Spinal cord (tissue), 10 donors: ENCODE measurements around the gene TRPM3. TPM values are rescaled to one million over a fixed set of nuclear protein-coding genes. Genes with fewer than 3 reads are reported as not detected.

Experiments used
- DNase-seq, 6 donors: peaks; one replicate each; pipeline versions ENCODE4 v3.0.0 to v3.0.0-alpha.2; 2013 to 2015; ENCODE audit warnings: low spot score in 6 of 6, low read depth in 4 of 6
- H3K27ac ChIP-seq: one replicate; pipeline ENCODE4 v1.5.1; 2013; ENCODE audit warnings: low read depth, low read length, control low read depth
- H3K27me3 ChIP-seq: one replicate; pipeline ENCODE4 v1.6.1; 2013; ENCODE audit warnings: low read length; ENCODE audit not compliant: control insufficient read depth, insufficient read depth
- H3K36me3 ChIP-seq: one replicate; pipeline ENCODE4 v1.6.1; 2013; ENCODE audit warnings: low read length; ENCODE audit not compliant: control insufficient read depth, insufficient read depth
- H3K4me1 ChIP-seq: one replicate; pipeline ENCODE4 v1.6.1; 2013; ENCODE audit warnings: low read length; ENCODE audit not compliant: control insufficient read depth, insufficient read depth
- H3K4me3 ChIP-seq: one replicate; pipeline ENCODE4 v1.5.1; 2013; ENCODE audit warnings: low read depth, low read length, control low read depth
- H3K9me3 ChIP-seq: one replicate; pipeline ENCODE4 v1.6.1; 2013; ENCODE audit warnings: low read length; ENCODE audit not compliant: control insufficient read depth, insufficient read depth
- WGBS: methylation state at CpG from one replicate; pipeline ENCODE4 v1.1.5; 2013; ENCODE audit warnings: missing lambda C conversion rate; ENCODE audit not compliant: insufficient coverage; 5-methylcytosine and 5-hydroxymethylcytosine counted together
- polyA plus RNA-seq, 2 donors: library from polyadenylated mRNA; unstranded; fragments of 120-200 nt; gene quantifications; one replicate each; pipeline ENCODE4 v1.2.1, GENCODE V29; 2013; ENCODE audit not compliant: insufficient read length in 2 of 2
- total RNA-seq, 2 donors: library from RNA; depleted of rRNA in 1 of 2; stranded (reverse); fragments of 120-200 nt in 1 of 2; fragments of >200 nt in 1 of 2; gene quantifications; one replicate each; pipeline versions ENCODE4 v1.2.3 to v1.2.4, GENCODE V29; 2013 to 2014
- donor health status: healthy.

Gene TRPM3
- total and polyA plus RNA-seq, 4 donors = 16.7 to 198 (median 37.6) TPM

DNA sequence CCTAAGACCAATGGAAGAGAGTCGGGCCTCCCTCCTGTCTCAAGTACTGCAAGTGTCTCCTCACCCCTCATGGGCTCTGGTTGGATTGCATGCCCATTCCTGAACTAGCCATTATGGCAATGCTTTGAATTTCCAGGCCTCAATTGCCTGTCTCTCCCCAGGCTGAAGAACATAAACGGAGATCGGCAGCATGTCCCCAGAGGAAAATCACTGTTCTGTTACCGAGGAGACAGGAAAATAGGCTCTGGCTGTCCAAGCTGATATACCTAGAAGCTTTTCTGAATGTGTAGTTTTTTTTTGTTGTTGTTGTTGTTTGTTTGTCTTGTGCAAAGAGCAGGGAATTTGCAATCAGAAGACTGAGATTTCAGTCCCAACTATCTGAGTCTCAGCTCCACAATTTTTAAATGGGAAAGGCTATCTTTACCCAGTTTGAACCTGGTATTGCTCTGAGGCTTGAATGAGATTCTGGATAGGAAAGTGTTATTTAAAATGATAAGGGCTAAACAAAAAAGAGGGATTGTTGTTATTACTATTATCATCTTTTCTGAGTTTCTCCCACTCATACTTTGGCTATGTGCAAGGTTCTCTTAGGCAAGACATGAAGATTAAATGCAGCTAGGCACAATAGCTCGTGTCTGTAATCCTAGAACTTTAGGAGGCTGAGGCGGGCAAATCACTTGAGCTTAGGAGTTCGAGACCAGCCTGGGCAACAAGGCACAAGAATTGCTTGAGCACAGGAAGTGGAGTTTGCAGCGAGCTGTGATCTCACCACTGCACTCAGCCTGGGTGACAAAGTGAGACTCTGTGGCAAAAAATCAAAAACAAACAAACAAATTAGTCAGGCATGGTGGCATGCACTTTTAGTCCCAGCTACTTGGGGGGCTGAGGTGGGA is 629.7 kb downstream of the TRPM3 start:
- H3K4me3 ChIP-seq = no peak overlapping the region
- 61% methylated on average over 6 of the region's 8 CpGs for WGBS
- no peak overlapping the region for H3K27ac ChIP-seq
- H3K4me1 ChIP-seq = peaks cover 17% of the 10 kb centered on the region
- no peaks in the 10 kb centered on the region for H3K36me3 ChIP-seq
- peaks cover 2% of the 10 kb centered on the region for H3K27me3 ChIP-seq
- H3K9me3 ChIP-seq = no peaks in the 10 kb centered on the region
- DNase-seq = peak in 1 of 6 donors; percentile 67

DNA sequence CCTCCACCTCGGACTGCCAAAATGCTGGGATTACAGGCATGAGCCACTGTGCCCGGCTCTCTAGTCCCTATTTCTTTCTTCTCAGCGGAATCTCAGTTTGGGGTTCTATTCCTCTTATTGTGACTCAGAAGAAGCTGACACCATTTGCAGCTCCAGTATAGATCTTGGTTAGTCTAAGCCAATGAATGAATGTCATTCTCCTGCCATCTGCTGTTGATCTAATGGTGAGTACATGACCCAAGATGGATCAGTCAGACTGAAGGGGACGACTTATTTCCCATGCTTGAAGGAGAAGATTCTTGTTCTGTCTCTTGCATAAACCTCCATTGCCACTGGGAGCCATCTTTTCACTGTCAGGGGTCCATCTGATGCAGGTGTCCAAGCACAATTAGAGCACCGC is 630.9 kb downstream of the TRPM3 start:
- Histone ChIP-seq H3K27ac (no peak overlapping the region), H3K36me3 (no peaks in the 10 kb centered on the region), H3K9me3 (no peaks in the 10 kb centered on the region), H3K4me3 (no peak overlapping the region), H3K4me1 (peaks cover 17% of the 10 kb centered on the region), H3K27me3 (peaks cover 2% of the 10 kb centered on the region)
- 100% methylated on average over 3 of the region's 5 CpGs for WGBS
- DNase-seq = no peak

DNA sequence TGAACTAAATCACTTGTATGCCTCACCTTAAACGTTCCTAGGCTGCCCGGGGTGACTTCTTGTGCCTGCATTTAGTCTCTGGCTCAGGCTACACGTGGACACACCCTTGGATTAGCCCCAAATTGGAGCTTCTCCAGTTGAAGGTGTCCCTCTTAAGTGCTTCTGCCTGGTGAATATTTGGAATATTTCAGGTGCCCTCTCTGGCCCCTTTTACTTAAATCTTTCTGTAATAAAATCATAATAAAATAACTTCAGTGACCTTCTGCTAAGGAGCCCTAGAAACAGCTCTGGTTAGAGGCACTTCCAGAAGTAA is 632.7 kb downstream of the TRPM3 start:
- Histone ChIP-seq H3K27me3 (no peaks in the 10 kb centered on the region), H3K36me3 (no peaks in the 10 kb centered on the region), H3K27ac (no peak overlapping the region), H3K9me3 (no peaks in the 10 kb centered on the region), H3K4me1 (peaks cover 17% of the 10 kb centered on the region), H3K4me3 (no peak overlapping the region)
- WGBS = no CpG with 5 or more reads among the region's 3 CpGs
- DNase-seq = no peak

DNA sequence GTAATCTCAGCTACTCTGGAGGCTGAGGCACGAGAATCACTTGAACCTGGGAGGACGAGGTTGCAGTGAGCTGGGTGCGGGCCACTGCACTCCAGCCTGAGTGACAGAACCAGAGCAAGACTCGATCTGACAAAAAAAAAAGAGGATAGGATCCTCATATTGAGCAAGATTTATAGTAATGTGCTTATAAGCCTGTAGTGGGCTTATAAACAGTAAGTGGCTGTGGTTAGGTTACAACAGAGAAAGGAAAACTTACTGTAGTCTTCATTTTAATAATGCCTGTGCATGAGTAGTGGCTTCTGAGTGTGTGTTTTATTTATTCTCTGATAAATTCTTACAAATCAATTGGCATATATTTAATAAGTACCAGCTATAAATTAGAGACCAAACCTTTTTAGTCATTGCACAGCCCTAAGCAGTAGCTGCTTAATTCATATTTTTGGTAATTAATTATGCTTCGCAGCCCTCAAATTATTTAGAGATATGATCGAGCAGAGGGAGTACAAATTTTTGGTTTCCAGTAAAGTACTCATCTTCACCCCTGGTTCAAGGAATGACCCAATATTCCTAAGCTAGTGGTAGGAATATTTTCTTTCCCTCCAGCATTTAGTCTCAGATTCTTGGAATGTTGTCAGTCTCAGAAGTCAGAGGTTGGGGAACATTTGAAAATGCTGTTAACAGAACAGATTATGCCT is 633.2 kb downstream of the TRPM3 start:
- DNase-seq = no peak
- Histone ChIP-seq H3K9me3 (no peaks in the 10 kb centered on the region), H3K36me3 (no peaks in the 10 kb centered on the region), H3K4me3 (no peak overlapping the region), H3K4me1 (peaks cover 14% of the 10 kb centered on the region), H3K27me3 (no peaks in the 10 kb centered on the region), H3K27ac (no peak overlapping the region)
- WGBS = 93% methylated on average over 4 of the region's 6 CpGs

- no peak for DNase-seq
These were observed 635.3 kb downstream of the TRPM3 start for GRCh38 chr9:70486127-70486526.

DNA sequence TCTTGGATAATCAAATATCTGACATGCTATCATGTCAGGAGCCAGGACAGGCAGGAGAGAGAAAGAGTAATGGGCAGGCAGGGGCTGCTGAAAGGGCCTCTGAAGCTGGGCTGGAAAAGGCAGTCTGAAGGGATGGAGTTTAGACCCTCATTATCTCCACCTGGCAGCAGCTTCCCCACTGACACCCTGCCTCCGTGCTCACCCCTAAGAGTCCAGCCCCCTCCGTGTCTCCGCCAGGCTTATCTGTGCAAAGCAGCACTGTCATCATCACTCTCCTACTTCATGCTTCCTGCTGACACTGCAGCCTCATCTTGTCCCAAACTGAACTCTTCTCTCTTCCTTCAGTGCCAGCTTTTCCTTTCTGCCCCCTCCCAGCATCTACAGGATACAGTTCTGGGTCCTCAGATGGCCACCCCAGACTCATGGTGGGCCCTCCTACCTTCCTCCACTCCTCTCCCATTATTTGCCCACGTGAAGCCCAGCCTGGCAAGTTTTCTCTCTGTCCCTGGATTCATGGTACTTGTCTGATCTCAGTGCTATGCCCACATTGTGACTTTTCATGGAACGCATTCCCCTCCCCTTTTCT is 636.1 kb downstream of the TRPM3 start:
- no peaks in the 10 kb centered on the region for H3K27me3 ChIP-seq
- no peak for DNase-seq
- no peaks in the 10 kb centered on the region for H3K9me3 ChIP-seq
- peaks cover 5% of the 10 kb centered on the region for H3K4me1 ChIP-seq
- WGBS = 75% methylated on average over 5 of the region's 5 CpGs
- no peak overlapping the region for H3K27ac ChIP-seq
- H3K4me3 ChIP-seq = no peak overlapping the region
- H3K36me3 ChIP-seq = no peaks in the 10 kb centered on the region

More at GRCh38 chr9:70486127-70486526, 635.3 kb downstream of the TRPM3 start:
- 93% methylated on average over 2 of the region's 3 CpGs for WGBS
- Histone ChIP-seq H3K4me1 (no peaks in the 10 kb centered on the region), H3K27me3 (no peaks in the 10 kb centered on the region), H3K9me3 (no peaks in the 10 kb centered on the region), H3K27ac (no peak overlapping the region), H3K4me3 (no peak overlapping the region), H3K36me3 (no peaks in the 10 kb centered on the region)

DNA sequence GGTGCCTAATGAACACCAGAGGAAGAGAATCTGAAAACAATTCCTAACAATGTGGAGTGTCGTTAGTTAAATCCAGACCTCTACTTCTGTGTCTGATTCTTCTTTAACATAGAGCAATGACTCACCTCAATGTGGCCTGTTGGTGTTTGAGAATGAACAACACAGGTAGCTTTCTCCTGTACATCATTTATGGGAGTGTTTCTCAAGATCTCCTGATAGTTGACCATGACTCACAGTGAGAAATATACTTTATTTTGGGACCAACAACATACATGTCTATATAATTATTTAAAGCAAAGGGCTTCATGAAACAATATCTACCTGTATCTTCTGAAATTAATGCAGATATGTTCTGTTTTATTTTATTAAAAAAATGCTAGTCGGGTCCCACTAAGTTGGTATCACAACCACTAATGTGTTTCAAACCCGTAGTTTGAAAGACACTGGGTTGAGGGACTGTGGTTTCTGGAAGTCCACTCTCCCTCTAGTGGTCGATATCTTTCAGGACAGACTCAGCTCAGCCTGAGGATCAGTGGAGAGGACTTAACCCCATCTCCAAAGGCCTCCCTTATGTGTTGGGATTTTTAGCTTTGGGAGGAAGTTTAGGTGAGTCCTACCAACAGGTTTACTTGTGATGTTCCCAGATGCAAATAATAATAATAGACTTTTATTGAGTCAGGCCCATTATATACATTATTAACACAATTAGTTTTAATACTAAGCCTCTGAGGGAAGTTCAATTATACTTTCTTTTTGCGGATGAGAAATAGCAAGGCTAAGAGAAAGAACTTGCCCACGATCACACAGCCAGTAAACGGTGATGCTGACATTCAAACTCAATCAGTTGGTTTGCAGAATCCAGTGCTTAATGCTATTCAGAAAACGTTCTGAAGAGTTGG is 636.9 kb downstream of the TRPM3 start:
- Histone ChIP-seq H3K9me3 (no peaks in the 10 kb centered on the region), H3K27ac (no peak overlapping the region), H3K4me1 (peaks cover 13% of the 10 kb centered on the region), H3K27me3 (no peaks in the 10 kb centered on the region), H3K4me3 (no peak overlapping the region), H3K36me3 (no peaks in the 10 kb centered on the region)
- DNase-seq = peak in 2 of 6 donors; percentile 48 to 68
- 70% methylated on average over 4 of the region's 8 CpGs for WGBS

DNA sequence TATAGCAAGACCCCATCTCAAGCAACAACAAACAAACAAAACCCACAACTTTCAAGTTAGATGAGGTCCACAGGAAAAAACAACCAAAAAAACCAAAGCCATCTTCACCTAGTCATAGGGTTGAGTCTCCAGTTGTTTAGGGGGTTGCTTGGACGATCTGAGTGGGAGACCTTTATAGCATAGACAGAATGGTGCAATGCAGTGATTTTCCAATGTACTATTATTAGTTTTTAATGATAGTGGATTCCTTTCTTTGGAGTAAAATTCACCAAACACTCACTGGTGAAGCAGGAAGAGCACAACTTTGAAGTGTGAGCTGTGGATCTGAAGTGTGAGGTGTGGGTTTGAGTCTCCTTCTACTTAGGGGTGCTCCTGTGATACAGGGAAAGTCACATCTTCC is 640.0 kb downstream of the TRPM3 start:
- WGBS = no CpG with 5 or more reads among the region's 1 CpG

GRCh38 chr9:70480405-70480980 is 640.9 kb downstream of the TRPM3 start:
- Histone ChIP-seq H3K36me3 (no peaks in the 10 kb centered on the region), H3K4me3 (no peak overlapping the region), H3K4me1 (peaks cover 22% of the 10 kb centered on the region), H3K27ac (peak overlapping the region; percentile 87), H3K27me3 (no peaks in the 10 kb centered on the region), H3K9me3 (no peaks in the 10 kb centered on the region)
- DNase-seq = peak in 5 of 6 donors; percentile 45 to 81 (median 58)
- 7% methylated on average over 13 of the region's 15 CpGs for WGBS

More for the DNA sequence above, 640.0 kb downstream of the TRPM3 start:
- Histone ChIP-seq H3K36me3 (no peaks in the 10 kb centered on the region), H3K4me3 (no peak overlapping the region), H3K27ac (no peak overlapping the region), H3K4me1 (peaks cover 22% of the 10 kb centered on the region), H3K27me3 (no peaks in the 10 kb centered on the region), H3K9me3 (no peaks in the 10 kb centered on the region)
- DNase-seq = no peak
